ENCODE data around the gene ADAMTS12.

ADAMTS12 gene

DNA sequence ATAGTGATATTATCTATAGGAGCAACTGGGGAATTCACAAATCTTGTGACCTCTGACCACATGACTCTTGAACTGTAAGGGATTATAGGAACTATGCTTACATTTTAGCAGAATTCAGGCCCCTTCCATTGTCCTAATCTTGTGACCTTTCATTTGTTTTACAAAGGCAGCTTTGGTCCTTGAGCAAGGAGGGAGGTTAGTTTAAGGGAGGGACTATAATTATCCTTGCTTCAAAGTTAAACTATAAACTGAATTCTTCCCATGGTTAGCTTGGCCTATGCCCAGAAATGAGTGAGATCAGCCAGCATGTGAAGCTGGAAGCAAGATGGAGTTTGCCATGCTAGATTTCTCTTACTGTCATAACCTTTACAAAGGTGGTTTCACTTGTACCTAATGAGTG lies 399.8 kb downstream of the ADAMTS12 start:
- no peak for DNase-seq (ENCODE audit: low read depth in 4 of 4, low spot score in 1 of 4)

DNA sequence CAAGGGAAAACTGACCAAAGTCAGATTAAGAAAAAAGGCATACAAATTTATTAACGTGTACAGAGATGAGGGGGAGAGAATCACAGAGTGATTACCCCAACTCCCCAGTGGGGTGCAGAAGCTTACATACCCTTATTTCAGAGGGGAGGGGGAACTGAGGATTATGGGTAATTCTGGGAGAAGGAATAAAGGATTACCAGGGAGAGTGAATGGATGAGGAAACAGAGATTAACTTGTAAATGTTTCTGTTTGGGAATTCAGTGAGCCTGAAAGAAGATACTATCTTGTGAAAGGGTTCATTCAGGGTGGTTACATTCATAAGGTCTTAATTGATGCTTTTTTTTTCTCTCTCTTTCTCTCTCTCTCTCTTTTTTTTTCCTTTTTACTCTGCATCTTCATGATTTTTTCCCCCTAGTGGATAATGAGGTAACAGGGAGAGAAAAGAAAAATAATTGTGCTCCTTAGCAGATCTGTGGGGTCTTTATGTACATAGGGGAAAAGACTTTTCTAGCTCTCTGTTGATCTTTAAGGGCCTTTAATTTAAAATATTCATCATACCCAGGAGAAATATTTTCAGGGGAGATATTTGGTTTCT lies 401.6 kb downstream of the ADAMTS12 start:
- DNase-seq (ENCODE audit: low read depth in 4 of 4, low spot score in 1 of 4), result no peak

DNA sequence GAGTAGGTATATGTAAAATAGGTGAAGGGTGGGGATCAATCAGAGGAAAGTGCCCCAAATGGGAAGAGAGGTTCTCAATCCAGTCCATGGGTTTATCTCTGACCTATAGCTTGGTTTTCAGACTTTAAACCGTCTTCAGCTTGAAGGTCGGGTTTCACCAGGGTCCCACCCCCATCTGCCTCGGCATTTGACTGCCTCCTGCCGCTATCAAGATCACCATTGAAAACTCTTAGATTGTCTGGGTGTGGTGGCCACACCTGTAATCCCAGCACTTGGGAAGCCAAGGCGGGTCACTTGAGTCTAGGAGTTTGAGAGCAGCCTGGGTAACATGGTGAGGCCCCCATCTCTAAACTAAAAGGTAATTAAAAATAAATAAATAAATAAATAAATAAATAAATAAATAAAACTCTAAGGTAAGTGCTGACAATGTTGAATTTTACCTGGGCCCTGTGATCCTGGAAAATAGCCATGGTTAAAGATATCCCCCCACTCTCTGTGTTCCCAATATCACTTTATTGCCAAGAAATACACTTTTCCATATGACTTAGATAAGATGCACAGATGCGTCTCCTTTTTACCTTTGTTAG lies 402.2 kb downstream of the ADAMTS12 start:
- DNase-seq (ENCODE audit: low read depth in 4 of 4, low spot score in 1 of 4), result no peak

DNA sequence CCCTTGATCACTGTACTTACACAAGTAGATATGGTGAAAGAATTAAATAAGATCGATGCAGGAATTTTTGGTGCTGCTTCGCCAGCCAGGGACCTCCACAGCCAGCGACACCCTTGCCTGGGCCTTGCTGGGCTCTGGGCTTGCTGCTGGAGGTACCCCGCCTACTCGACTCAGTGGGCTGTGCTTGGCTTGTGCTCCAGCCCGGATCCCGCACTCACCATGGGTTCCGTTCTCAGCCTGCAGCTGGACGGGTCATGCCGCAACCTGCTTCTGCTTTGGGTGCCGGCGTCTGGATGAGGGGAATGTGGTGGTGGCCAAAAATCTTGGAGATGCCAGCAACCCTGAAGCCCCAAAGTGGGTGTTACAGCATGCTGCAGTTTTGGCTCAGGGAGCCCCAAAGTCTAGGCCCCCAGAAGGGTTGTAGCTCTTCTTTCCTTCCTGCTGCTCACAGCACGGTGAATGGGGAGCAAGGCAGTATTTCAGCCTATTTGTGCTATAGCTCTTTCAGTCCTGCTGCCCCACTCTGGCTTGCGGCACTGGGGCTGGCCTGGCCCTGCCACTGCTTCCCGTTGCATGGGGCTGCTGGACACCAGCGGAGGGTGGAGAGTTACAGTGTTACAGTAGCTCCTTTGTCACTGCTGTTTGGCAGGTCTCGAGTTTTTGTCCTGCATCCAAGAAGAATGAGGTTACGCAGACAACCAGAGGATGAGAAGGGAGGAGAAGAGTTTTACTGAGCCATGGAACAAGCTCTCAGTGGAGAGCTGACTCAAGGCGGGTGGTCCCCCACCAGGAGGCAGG lies 403.0 kb downstream of the ADAMTS12 start:
- no peak for DNase-seq (ENCODE audit: low read depth in 4 of 4, low spot score in 1 of 4)

DNA sequence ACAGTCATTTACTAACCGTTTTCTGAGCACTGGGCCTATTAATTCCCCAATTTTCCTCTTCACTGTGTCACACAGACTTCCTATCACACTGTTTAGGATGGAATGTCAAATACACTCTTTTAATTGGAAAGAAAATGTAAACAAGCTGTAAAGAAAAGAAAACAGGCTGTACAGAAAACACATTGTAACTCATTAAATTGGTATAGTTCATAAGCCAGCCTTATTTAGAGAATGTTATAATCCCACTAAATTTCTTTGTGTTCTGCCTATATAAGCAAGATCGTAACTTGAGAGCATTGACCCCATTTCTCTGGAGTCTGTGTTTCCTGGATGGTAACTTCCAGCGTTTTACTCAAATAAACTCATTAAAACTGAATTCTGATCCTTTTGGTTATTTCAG lies 404.6 kb downstream of the ADAMTS12 start:
- no peak for DNase-seq (ENCODE audit: low read depth in 4 of 4, low spot score in 1 of 4)

DNA sequence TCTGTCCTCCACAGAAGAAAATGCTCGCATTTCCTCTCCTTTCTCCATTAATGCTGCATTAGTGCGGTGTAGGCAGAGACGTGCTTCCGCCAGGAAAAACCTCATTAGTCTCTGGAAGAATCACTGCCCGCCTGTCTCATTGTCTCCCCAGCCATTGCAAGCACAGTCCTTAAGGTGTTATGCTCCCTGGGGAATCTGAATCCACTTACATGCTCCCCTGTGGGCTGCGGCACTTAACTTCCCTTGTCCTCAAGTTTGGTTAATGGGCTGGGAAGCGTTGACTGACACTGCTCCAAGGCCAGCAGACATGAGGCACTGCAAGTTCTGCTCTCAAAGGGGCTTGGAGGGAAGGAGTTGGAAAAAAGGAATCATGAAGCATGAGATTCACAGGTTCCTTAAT lies 409.5 kb downstream of the ADAMTS12 start:
- no peak for DNase-seq (ENCODE audit: low read depth in 4 of 4, low spot score in 1 of 4)

DNA sequence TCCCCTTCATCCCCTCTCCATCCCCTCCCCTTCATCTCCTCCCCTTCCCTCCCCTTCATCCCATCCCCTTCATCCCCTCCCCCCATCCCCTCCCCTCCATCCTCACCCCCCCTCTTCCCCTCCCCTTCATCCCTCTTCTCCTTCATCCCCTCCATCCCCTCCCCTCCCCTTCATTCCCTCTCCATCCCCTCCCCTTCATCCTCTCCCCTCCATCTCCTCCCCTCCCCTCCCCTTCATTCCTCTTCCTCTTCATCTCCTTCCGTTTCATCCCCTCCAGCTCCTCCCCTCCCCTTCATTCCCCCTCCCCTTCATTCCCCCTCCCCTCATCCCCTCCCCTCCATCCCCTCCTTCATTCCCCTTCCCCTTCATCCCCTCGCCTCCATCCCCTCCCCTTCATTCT lies 410.9 kb downstream of the ADAMTS12 start:
- DNase-seq (ENCODE audit: low read depth in 4 of 4, low spot score in 1 of 4), result no peak

DNA sequence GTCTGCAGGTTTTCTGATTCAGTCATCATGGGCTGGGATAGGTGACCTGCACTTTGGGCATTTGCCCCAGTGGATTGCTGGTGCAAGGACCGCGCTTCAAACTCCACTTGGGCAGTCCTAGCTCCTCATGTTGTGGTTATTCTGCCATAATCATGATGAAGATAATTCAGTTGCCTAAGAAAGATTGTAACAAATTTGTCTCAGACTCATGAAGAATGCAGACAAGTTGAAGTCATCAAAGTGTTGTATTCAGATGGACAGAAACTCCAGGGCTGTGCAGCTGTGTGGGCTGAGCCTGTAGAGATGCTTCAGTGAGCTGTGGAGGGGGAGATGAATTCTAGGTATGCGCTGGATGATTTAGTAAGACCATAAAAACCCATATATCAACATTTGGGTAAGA lies 412.5 kb downstream of the ADAMTS12 start:
- DNase-seq (ENCODE audit: low read depth in 4 of 4, low spot score in 1 of 4), result no peak

DNA sequence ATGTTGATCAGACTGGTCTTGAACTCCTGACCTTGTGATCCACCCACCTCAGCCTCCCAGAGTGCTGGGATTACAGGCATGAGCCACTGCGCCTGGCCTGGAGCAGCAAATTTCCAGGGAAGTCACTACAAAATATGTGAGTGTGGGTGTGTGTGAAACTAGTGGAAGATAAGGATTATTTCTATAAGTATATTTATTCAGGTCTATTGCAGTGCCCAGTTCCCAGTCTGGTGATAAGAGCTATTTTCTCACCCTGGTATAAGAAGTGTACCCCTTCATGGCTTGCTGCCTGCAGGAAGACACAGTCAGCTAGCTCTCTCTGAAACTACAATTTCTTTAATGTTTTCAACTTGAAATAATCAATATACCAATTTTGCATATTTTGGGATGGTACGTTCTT lies 414.0 kb downstream of the ADAMTS12 start:
- DNase-seq (ENCODE audit: low read depth in 4 of 4, low spot score in 1 of 4), result no peak

DNA sequence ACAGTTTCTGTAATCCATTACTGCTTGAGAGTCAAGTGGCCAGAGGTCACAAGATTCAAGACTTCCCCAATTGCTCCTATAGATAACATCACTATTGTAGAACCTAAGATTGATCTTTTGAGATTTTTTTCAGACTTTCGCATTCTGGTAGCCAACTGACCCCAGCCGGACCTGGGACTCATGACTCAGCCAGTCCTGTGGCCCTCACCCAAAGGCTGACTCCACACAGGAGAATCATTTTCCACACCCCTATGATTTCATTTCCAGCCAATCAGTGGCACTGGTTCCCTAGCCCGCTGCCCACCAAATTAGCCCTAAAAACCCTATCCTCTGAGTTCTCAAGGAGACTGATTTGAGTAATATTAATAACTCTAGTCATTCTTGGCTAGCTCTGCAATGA lies 414.8 kb downstream of the ADAMTS12 start:
- DNase-seq (ENCODE audit: low read depth in 4 of 4, low spot score in 1 of 4), result no peak

DNA sequence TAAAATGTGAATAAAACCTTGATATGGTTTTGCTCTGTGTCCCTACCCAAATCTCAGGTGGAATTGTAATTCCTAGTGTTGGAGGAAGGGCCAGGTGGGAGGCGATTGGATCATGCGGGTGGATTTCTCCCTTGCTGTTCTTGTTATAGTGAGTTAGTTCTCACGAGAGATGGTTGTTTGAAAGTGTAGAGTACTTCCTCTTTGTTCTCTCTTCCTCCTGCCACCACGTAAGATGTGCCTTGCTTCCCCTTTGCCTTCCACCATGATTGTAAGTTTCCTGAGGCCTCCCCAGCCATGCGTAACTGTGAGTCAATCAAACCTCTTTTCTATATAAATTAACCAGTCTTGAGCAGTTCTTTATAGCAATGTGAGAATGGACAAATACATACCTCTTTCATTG lies 416.1 kb downstream of the ADAMTS12 start:
- no peak for DNase-seq (ENCODE audit: low read depth in 4 of 4, low spot score in 1 of 4)

DNA sequence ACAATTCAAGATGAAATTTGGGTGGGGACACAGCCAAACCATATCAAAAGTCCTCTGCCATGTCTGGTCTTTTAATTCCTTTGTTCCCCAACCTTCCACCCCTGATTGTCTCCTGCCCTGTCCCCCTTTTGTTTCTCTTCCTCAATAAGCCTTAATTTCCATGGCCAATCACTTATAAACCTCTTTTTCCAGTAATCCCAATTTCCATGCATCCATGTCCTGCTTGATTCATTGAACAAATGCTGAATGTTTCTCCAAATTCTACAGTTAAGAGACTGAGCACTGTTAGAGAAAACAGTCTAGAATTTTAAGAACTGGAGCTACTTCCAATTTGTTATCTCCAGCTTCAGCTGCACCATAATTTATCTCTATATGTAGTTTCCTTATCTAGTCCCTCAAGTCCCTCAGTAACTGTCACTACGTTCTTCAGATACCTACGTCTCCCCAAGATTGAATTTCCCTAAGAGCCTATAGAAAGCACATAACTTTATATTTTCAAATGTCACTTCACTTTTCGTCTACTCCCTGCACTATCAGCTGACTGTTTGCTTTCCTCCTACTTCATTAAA lies 416.8 kb downstream of the ADAMTS12 start:
- no peak for DNase-seq (ENCODE audit: low read depth in 4 of 4, low spot score in 1 of 4)

DNA sequence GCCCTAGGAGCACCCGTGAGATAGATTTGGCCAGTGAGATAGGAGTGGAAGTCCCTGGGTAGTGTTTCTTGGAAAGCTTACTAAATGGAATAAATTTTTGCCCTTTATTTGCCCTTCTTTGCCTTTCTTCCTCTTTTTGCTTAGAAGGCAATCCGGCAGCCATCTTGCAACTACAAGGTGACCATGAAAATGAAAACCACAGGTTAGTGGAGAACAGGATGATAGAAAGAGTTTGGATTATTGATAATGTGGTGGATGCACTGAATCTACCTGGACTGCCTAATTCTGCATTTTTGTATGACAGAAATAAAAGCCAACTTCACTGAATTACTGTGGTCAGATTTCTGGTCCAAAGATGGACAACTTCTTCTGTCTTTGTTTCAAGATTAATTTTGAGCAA lies 417.8 kb downstream of the ADAMTS12 start:
- no peak for DNase-seq (ENCODE audit: low read depth in 4 of 4, low spot score in 1 of 4)

Measured in stimulated activated CD4-positive, alpha-beta T cell treated with anti-CD3 and anti-CD28 coated beads, Interleukin-1b, Interleukin-23, amount 100 ng/mL, for 24 hours (primary cell).